GM23338 (cell line): ENCODE results near the gene CCDC170. TPM values are rescaled to one million over a fixed set of nuclear protein-coding genes. Genes with fewer than 3 reads are reported as not detected.
A peak's percentile ranks its signal among the peaks of the same experiment; 100 is the strongest.
"Not testable (repeated sequence)": the region's sequence is repeated elsewhere in the genome, so short reads cannot be mapped to it uniquely, and the experiment has no call there.

ENCODE experiments used
- ATAC-seq: fragments of 200-7000 bp; cut with Tn5 transposase; 3 replicates; pipeline ENCODE4 v1.9.1; 2020
- DNase-seq: peaks from one replicate; pipeline ENCODE4 v3.0.0-alpha.2; 2015; ENCODE audit warnings: low spot score
- H2AFZ ChIP-seq: fragments of 200-600 bp; sonication (generic); 2 replicates; pipeline ENCODE4 v1.8.0; 2016; ENCODE audit warnings: antibody characterized with exemption, mild to moderate bottlenecking, moderate library complexity
- H3F3A ChIP-seq: fragments of 200-600 bp; sonication (generic); replicated peaks from 2 replicates; pipeline ENCODE4 v1.8.0; 2017; ENCODE audit warnings: antibody characterized with exemption, mixed run types, low read depth
- H3K27ac ChIP-seq: fragments of 200-600 bp; sonication (generic); 2 replicates; pipeline ENCODE4 v1.6.1; 2016; ENCODE audit warnings: low read depth
- H3K27me3 ChIP-seq: fragments of 200-600 bp; sonication (generic); 2 replicates; pipeline ENCODE4 v1.8.0; 2016; ENCODE audit warnings: mild to moderate bottlenecking, mixed run types, moderate library complexity; ENCODE audit not compliant: insufficient read depth
- H3K36me3 ChIP-seq: fragments of 200-600 bp; sonication (generic); 2 replicates; pipeline ENCODE4 v1.8.0; 2016; ENCODE audit warnings: mild to moderate bottlenecking; ENCODE audit not compliant: insufficient read depth
- H3K4me1 ChIP-seq: fragments of 200-600 bp; sonication (generic); 2 replicates; pipeline ENCODE4 v1.8.0; 2016; ENCODE audit warnings: mild to moderate bottlenecking, moderate library complexity; ENCODE audit not compliant: insufficient read depth
- H3K4me2 ChIP-seq: fragments of 200-600 bp; sonication (generic); 2 replicates; pipeline ENCODE4 v1.7.1; 2017; ENCODE audit warnings: mixed run types
- H3K4me3 ChIP-seq: fragments of 200-600 bp; sonication (generic); 2 replicates; pipeline ENCODE4 v1.6.1; 2016; ENCODE audit warnings: mixed run types
- H3K79me2 ChIP-seq: fragments of 200-600 bp; sonication (generic); replicated peaks from 2 replicates; pipeline ENCODE4 v1.8.0; 2017; ENCODE audit warnings: mild to moderate bottlenecking; ENCODE audit not compliant: insufficient read depth
- H3K9me2 ChIP-seq: fragments of 200-600 bp; sonication (generic); 2 replicates; pipeline ENCODE4 v1.8.0; 2017; ENCODE audit not compliant: insufficient read depth
- H4K20me1 ChIP-seq: fragments of 200-600 bp; sonication (generic); replicated peaks from 2 replicates; pipeline ENCODE4 v1.8.0; 2017; ENCODE audit warnings: mild to moderate bottlenecking; ENCODE audit not compliant: insufficient read depth
- H3K27ac Mint-ChIP-seq: 2 replicates; pipeline ENCODE4 v1.8.0; 2020; ENCODE audit warnings: inconsistent platforms, mild to moderate bottlenecking, moderate library complexity, mixed read lengths
- H3K27me3 Mint-ChIP-seq: 3 replicates; pipeline ENCODE4 v1.8.0; 2022; ENCODE audit warnings: low read depth, mild to moderate bottlenecking, moderate library complexity, mixed read lengths, inconsistent platforms; ENCODE audit not compliant: insufficient read depth, poor library complexity
- H3K36me3 Mint-ChIP-seq: 3 replicates; pipeline ENCODE4 v1.8.0; 2021; ENCODE audit warnings: low read depth, mild to moderate bottlenecking, inconsistent platforms, moderate library complexity, mixed read lengths
- H3K4me1 Mint-ChIP-seq: 3 replicates; pipeline ENCODE4 v1.8.0; 2020; ENCODE audit warnings: mild to moderate bottlenecking, inconsistent platforms, mixed read lengths
- H3K4me3 Mint-ChIP-seq: 3 replicates; pipeline ENCODE4 v1.8.0; 2021; ENCODE audit warnings: moderate library complexity, mild to moderate bottlenecking, inconsistent platforms, mixed read lengths
- H3K9me3 Mint-ChIP-seq: 3 replicates; pipeline ENCODE4 v1.8.0; 2020; ENCODE audit warnings: moderate library complexity, mild to moderate bottlenecking, inconsistent platforms, mixed read lengths
- CREB1 ChIP-seq: fragments of 250-450 bp; sonication (Bioruptor Pico); IDR thresholded peaks from 2 replicates; pipeline ENCODE4 v1.5.0; 2020; ENCODE audit warnings: low read depth, mild to moderate bottlenecking, moderate library complexity
- CTCF ChIP-seq, 2 experiments: fragments of 200-600 bp in 1 of 2; sonication (generic) in 1 of 2; conservative IDR thresholded peaks; 2 replicates each; pipeline versions ENCODE4 v1.5.1 to v1.6.1; 2016 to 2017; ENCODE audit warnings: antibody characterized with exemption in 2 of 2, low read depth in 2 of 2, mild to moderate bottlenecking in 2 of 2, moderate library complexity in 1 of 2
- ETS1 ChIP-seq: IDR thresholded peaks from 2 replicates; pipeline ENCODE4 v1.6.1; 2016; ENCODE audit warnings: antibody characterized with exemption
- EZH2 ChIP-seq: fragments of 200-600 bp; sonication (generic); IDR thresholded peaks from one replicate; pipeline ENCODE4 v1.8.0; 2017; ENCODE audit warnings: antibody characterized with exemption, mild to moderate bottlenecking, low read depth; ENCODE audit not compliant: unreplicated experiment
- NANOG ChIP-seq: IDR thresholded peaks from 2 replicates; pipeline ENCODE4 v1.6.1; 2016; ENCODE audit warnings: antibody characterized with exemption, borderline replicate concordance
- POLR2AphosphoS5 ChIP-seq: IDR thresholded peaks from 2 replicates; pipeline ENCODE4 v1.6.1; 2016; ENCODE audit warnings: antibody characterized with exemption, low read depth
- REST ChIP-seq: IDR thresholded peaks from one replicate; pipeline ENCODE4 v1.6.1; 2018; ENCODE audit warnings: antibody characterized with exemption; ENCODE audit not compliant: unreplicated experiment
- STAT1 ChIP-seq: IDR thresholded peaks from one replicate; pipeline ENCODE4 v1.6.1; 2016; ENCODE audit warnings: antibody characterized with exemption; ENCODE audit not compliant: unreplicated experiment
- polyA plus RNA-seq: library from polyadenylated mRNA; unstranded; fragments of >200 nt; fragmentation: Nextera tagmentation; extraction: Ambion mirVana; gene quantifications from 2 replicates; pipeline ENCODE4 v1.2.1, GENCODE V29; 2016
- total RNA-seq: library from RNA; depleted of rRNA; stranded (reverse); fragments of >200 nt; shearing (Covaris generic); gene quantifications from 2 replicates; pipeline ENCODE4 v1.2.3, GENCODE V29; 2014

The CCDC170 gene
- total and polyA plus RNA-seq, 2 experiments from 2014 or later = 0.18 TPM; not detected in 1

GRCh38 chr6:151451950-151452749 is 41.7 kb upstream of the CCDC170 start, which contains the start of gene RMND1:
RMND1 (minus strand) TSS chr6:151452126; CDS start chr6:151445811, 6,315 bp downstream.
- Mint-ChIP-seq H3K4me3 (peak within 1 kb of the TSS; percentile 98), H3K27ac (peak within 1 kb of the TSS; percentile 98), H3K4me1 (peaks cover 17% of the 10 kb centered on the region), H3K27me3 (peaks cover 12% of the 10 kb centered on the region), H3K9me3 (peaks cover 6% of the 10 kb centered on the region; the same call in 2 of the 3 replicates), H3K36me3 (peaks cover 27% of the 10 kb centered on the region)
- Histone ChIP-seq H3F3A (no peaks in the 10 kb centered on the region), H3K79me2 (peaks cover 74% of the 10 kb centered on the region), H4K20me1 (no peaks in the 10 kb centered on the region), H2AFZ (peak within 1 kb of the TSS; percentile 60; the same call in 1 of the 2 replicates), H3K27me3 (no peaks in the 10 kb centered on the region), H3K4me1 (peaks cover 21% of the 10 kb centered on the region), H3K27ac (peak within 1 kb of the TSS; percentile 92), H3K4me2 (peak within 1 kb of the TSS; percentile 82), H3K36me3 (no peaks in the 10 kb centered on the region), H3K9me2 (no peaks in the 10 kb centered on the region), H3K4me3 (peak within 1 kb of the TSS; percentile 84)
- peak; percentile 97 for ATAC-seq
- TF ChIP-seq EZH2 (no peak), ETS1 (peak; percentile 94), NANOG (no peak), CREB1 (peak; percentile 61; the same call in 1 of the 2 replicates), POLR2AphosphoS5 (peak; percentile 78)
- DNase-seq = peak; percentile 100

- ATAC-seq (peak; percentile 43), DNase-seq (no peak)
- Mint-ChIP-seq H3K4me1 (peaks cover 17% of the 10 kb centered on the region), H3K27ac (peak overlapping the region; percentile 97), H3K36me3 (peaks cover 31% of the 10 kb centered on the region), H3K9me3 (peaks cover 6% of the 10 kb centered on the region; the same call in 2 of the 3 replicates), H3K27me3 (peaks cover 12% of the 10 kb centered on the region), H3K4me3 (peak overlapping the region; percentile 98)
- Histone ChIP-seq H3K27ac (peak overlapping the region; percentile 80), H4K20me1 (no peaks in the 10 kb centered on the region), H3F3A (no peaks in the 10 kb centered on the region), H3K36me3 (no peaks in the 10 kb centered on the region; the same call in 1 of the 2 replicates), H3K4me3 (peak overlapping the region; percentile 84), H3K4me2 (peak overlapping the region; percentile 82), H2AFZ (peak overlapping the region; percentile 60; the same call in 1 of the 2 replicates), H3K4me1 (peaks cover 21% of the 10 kb centered on the region), H3K79me2 (peaks cover 74% of the 10 kb centered on the region), H3K27me3 (no peaks in the 10 kb centered on the region), H3K9me2 (no peaks in the 10 kb centered on the region)
- TF ChIP-seq CTCF (conservative IDR thresholded peaks at IDR 0.05; ENCODE audit: low read depth in 2 of 2) (no peak), STAT1 (no peak), REST (no peak)
Measured at GRCh38 chr6:151452750-151453427, 40.9 kb upstream of the CCDC170 start.

- not testable (repeated sequence) for H3K4me3 Mint-ChIP-seq, H3F3A ChIP-seq, H3K9me3 Mint-ChIP-seq, ATAC-seq, H3K4me2 ChIP-seq, H4K20me1 ChIP-seq, H3K27me3 Mint-ChIP-seq, H2AFZ ChIP-seq, H3K27ac Mint-ChIP-seq, H3K9me2 ChIP-seq, H3K27me3 ChIP-seq, DNase-seq, H3K4me3 ChIP-seq
- H3K4me1 ChIP-seq = peaks cover 21% of the 10 kb centered on the region
- peaks cover 15% of the 10 kb centered on the region for H3K4me1 Mint-ChIP-seq
- peaks cover 60% of the 10 kb centered on the region for H3K79me2 ChIP-seq
- H3K36me3 Mint-ChIP-seq = peaks cover 47% of the 10 kb centered on the region
- H3K27ac ChIP-seq = peak overlapping the region; percentile 56; the same call in 1 of the 2 replicates
- H3K36me3 ChIP-seq = peaks cover 10% of the 10 kb centered on the region; the same call in 1 of the 2 replicates
Measured at GRCh38 chr6:151455751-151456398, 37.9 kb upstream of the CCDC170 start.
